Measurements from ENCODE around the gene PIEZO2. TPM values are rescaled to one million over a fixed set of nuclear protein-coding genes. Genes with fewer than 3 reads are reported as not detected.

PIEZO2 gene
- total RNA-seq, 1 donor from 2014 or later = 8.4 TPM

- H3K36me3 Mint-ChIP-seq (ENCODE audit: low read depth, unreplicated experiment) = no peaks in the 10 kb centered on the region
Measured at GRCh38 chr18:11031966-11032365, 117.4 kb downstream of the PIEZO2 start.

GRCh38 chr18:11029021-11029420, 120.3 kb downstream of the PIEZO2 start:
- H3K27me3 Mint-ChIP-seq (ENCODE audit: unreplicated experiment) = peaks cover 8% of the 10 kb centered on the region
- H3K36me3 Mint-ChIP-seq (ENCODE audit: low read depth, unreplicated experiment) = no peaks in the 10 kb centered on the region
- H3K4me1 Mint-ChIP-seq (ENCODE audit: unreplicated experiment) = peaks cover 23% of the 10 kb centered on the region
- TF ChIP-seq, protein P1, sequence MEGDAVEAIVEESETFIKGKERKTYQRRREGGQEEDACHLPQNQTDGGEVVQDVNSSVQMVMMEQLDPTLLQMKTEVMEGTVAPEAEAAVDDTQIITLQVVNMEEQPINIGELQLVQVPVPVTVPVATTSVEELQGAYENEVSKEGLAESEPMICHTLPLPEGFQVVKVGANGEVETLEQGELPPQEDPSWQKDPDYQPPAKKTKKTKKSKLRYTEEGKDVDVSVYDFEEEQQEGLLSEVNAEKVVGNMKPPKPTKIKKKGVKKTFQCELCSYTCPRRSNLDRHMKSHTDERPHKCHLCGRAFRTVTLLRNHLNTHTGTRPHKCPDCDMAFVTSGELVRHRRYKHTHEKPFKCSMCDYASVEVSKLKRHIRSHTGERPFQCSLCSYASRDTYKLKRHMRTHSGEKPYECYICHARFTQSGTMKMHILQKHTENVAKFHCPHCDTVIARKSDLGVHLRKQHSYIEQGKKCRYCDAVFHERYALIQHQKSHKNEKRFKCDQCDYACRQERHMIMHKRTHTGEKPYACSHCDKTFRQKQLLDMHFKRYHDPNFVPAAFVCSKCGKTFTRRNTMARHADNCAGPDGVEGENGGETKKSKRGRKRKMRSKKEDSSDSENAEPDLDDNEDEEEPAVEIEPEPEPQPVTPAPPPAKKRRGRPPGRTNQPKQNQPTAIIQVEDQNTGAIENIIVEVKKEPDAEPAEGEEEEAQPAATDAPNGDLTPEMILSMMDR (IDR thresholded peaks at IDR 0.05; ENCODE audit: unreplicated experiment) = no peak
- no peak for DNase-seq (ENCODE audit: low spot score)
- no peak overlapping the region for H3K27ac Mint-ChIP-seq (ENCODE audit: unreplicated experiment)
- no peaks in the 10 kb centered on the region for H3K9me3 Mint-ChIP-seq (ENCODE audit: unreplicated experiment)
- H3K4me3 Mint-ChIP-seq (ENCODE audit: unreplicated experiment) = no peak overlapping the region

More at GRCh38 chr18:11031966-11032365, 117.4 kb downstream of the PIEZO2 start:
- Mint-ChIP-seq H3K9me3 (ENCODE audit: unreplicated experiment) (no peaks in the 10 kb centered on the region), H3K4me1 (ENCODE audit: unreplicated experiment) (peaks cover 6% of the 10 kb centered on the region), H3K27ac (ENCODE audit: unreplicated experiment) (no peak overlapping the region), H3K4me3 (ENCODE audit: unreplicated experiment) (no peak overlapping the region), H3K27me3 (ENCODE audit: unreplicated experiment) (no peaks in the 10 kb centered on the region)
- TF ChIP-seq, protein P1 (IDR thresholded peaks at IDR 0.05; ENCODE audit: unreplicated experiment) = no peak
- DNase-seq (ENCODE audit: low spot score) = no peak

GRCh38 chr18:11027862-11028261, 121.5 kb downstream of the PIEZO2 start:
- Mint-ChIP-seq H3K27ac (ENCODE audit: unreplicated experiment) (no peak overlapping the region), H3K4me3 (ENCODE audit: unreplicated experiment) (no peak overlapping the region)
- TF ChIP-seq, protein P1 (IDR thresholded peaks at IDR 0.05; ENCODE audit: unreplicated experiment) = no peak

GRCh38 chr18:11025671-11026070, 123.7 kb downstream of the PIEZO2 start:
- Mint-ChIP-seq H3K27ac (ENCODE audit: unreplicated experiment) (peak overlapping the region; percentile 48), H3K36me3 (ENCODE audit: low read depth, unreplicated experiment) (no peaks in the 10 kb centered on the region), H3K27me3 (ENCODE audit: unreplicated experiment) (peaks cover 10% of the 10 kb centered on the region), H3K9me3 (ENCODE audit: unreplicated experiment) (no peaks in the 10 kb centered on the region), H3K4me3 (ENCODE audit: unreplicated experiment) (no peak overlapping the region), H3K4me1 (ENCODE audit: unreplicated experiment) (peaks cover 23% of the 10 kb centered on the region)
- TF ChIP-seq, protein P1 (IDR thresholded peaks at IDR 0.05; ENCODE audit: unreplicated experiment) = no peak
- no peak for DNase-seq (ENCODE audit: low spot score)

More at GRCh38 chr18:11027862-11028261, 121.5 kb downstream of the PIEZO2 start:
- Mint-ChIP-seq H3K27me3 (ENCODE audit: unreplicated experiment) (peaks cover 8% of the 10 kb centered on the region), H3K9me3 (ENCODE audit: unreplicated experiment) (no peaks in the 10 kb centered on the region), H3K4me1 (ENCODE audit: unreplicated experiment) (peaks cover 23% of the 10 kb centered on the region), H3K36me3 (ENCODE audit: low read depth, unreplicated experiment) (no peaks in the 10 kb centered on the region)
- DNase-seq (ENCODE audit: low spot score) = no peak

DNA sequence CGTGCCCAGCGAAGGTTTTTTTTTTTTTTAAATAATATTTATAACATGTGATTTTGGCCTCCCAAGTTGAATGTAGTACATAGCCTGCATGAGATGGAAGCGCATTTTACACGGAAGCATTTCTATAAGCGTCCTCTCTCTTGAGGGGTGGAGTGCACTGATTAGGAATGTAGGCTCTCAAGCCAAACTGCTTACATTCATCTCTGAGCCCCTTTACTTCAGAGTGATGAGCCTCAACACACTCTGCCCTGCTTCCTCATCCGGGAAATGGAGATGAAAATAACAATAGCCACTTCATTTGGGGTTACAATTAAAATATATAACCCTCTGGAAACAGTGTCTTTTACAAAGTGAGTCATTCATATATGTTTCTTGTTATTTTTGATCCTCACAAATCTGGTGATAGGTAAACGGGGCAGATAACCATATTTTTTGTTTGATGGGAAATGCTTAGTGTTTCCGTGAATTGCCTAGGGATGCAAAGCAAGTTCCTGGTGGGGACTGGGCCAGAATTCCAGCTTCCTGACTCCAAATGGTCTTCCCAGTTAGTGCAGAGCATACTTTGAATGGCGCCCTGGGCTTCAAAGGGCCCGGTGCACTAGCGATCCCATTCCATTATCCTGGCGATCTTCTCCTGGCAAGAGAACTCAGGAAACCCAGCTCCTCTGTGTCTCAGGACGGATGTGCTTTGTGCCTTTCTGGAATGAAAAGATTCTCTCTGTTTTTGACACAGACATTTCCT, 124.3 kb downstream of the PIEZO2 start:
- Mint-ChIP-seq H3K9me3 (ENCODE audit: unreplicated experiment) (no peaks in the 10 kb centered on the region), H3K4me1 (ENCODE audit: unreplicated experiment) (peaks cover 27% of the 10 kb centered on the region), H3K36me3 (ENCODE audit: low read depth, unreplicated experiment) (no peaks in the 10 kb centered on the region), H3K27me3 (ENCODE audit: unreplicated experiment) (peaks cover 10% of the 10 kb centered on the region), H3K4me3 (ENCODE audit: unreplicated experiment) (no peak overlapping the region), H3K27ac (ENCODE audit: unreplicated experiment) (peak overlapping the region; percentile 77)
- TF ChIP-seq, protein P1 (IDR thresholded peaks at IDR 0.05; ENCODE audit: unreplicated experiment) = no peak
- DNase-seq (ENCODE audit: low spot score) = no peak

Data from endothelial cell (in vitro differentiated cells).